GM21576 (cell line): ENCODE measurements around the gene FNBP1.
"Not testable (repeated sequence)": the region's sequence is repeated elsewhere in the genome, so short reads cannot be mapped to it uniquely, and the experiment has no call there.

Experiments used
- ATAC-seq: cut with Tn5 transposase; IDR thresholded peaks from one replicate; pipeline ENCODE4 v1.9.1; 2021; ENCODE audit warnings: mild to moderate bottlenecking, moderate library complexity; ENCODE audit not compliant: unreplicated experiment

Gene FNBP1

GRCh38 chr9:129962889-129963703 lies 79.9 kb downstream of the FNBP1 start:
- ATAC-seq: peak; percentile 83

- ATAC-seq: no peak
These were observed 80.5 kb downstream of the FNBP1 start for GRCh38 chr9:129962451-129962864.

GRCh38 chr9:129958796-129959195 lies 84.2 kb downstream of the FNBP1 start:
- no peak for ATAC-seq

GRCh38 chr9:129954868-129955550 lies 88.0 kb downstream of the FNBP1 start:
- no peak for ATAC-seq

GRCh38 chr9:129953736-129954135 lies 89.3 kb downstream of the FNBP1 start:
- ATAC-seq: no peak

GRCh38 chr9:129952337-129952736 lies 90.7 kb downstream of the FNBP1 start:
- no peak for ATAC-seq

- ATAC-seq: no peak
These were observed 93.2 kb downstream of the FNBP1 start for GRCh38 chr9:129949821-129950220.

GRCh38 chr9:129948626-129949025 lies 94.4 kb downstream of the FNBP1 start:
- not testable (repeated sequence) for ATAC-seq

- ATAC-seq: no peak
These were observed 96.6 kb downstream of the FNBP1 start for GRCh38 chr9:129946246-129946995.

- ATAC-seq: no peak
These were observed 97.7 kb downstream of the FNBP1 start for GRCh38 chr9:129945314-129945713.

GRCh38 chr9:129944506-129945116 lies 98.4 kb downstream of the FNBP1 start:
- no peak for ATAC-seq

- ATAC-seq: no peak
These were observed 103.6 kb downstream of the FNBP1 start for GRCh38 chr9:129939431-129939830.

GRCh38 chr9:129938291-129938979 lies 104.6 kb downstream of the FNBP1 start:
- no peak for ATAC-seq

GRCh38 chr9:129937879-129938278 lies 105.1 kb downstream of the FNBP1 start:
- not testable (repeated sequence) for ATAC-seq

GRCh38 chr9:129936222-129936621 lies 106.8 kb downstream of the FNBP1 start:
- no peak for ATAC-seq

- no peak for ATAC-seq
These were observed 108.2 kb downstream of the FNBP1 start for GRCh38 chr9:129934780-129935179.

GRCh38 chr9:129934041-129934591 lies 108.9 kb downstream of the FNBP1 start:
- ATAC-seq: no peak

- no peak for ATAC-seq
These were observed 109.6 kb downstream of the FNBP1 start for GRCh38 chr9:129933185-129934040.
